KMS-11 (cell line): ENCODE results near the gene HMG20A.

Experiments used
- H2AFZ ChIP-seq: fragments of 200-600 bp; sonication (generic); 2 replicates; pipeline ENCODE4 v1.6.1; 2016; ENCODE audit warnings: antibody characterized with exemption, mixed run types, low read depth
- H3K27ac ChIP-seq: fragments of 200-600 bp; sonication (generic); 2 replicates; pipeline ENCODE4 v1.6.1; 2016; ENCODE audit warnings: mild to moderate bottlenecking, mixed run types
- H3K27me3 ChIP-seq: fragments of 200-600 bp; sonication (generic); 2 replicates; pipeline ENCODE4 v1.6.1; 2017; ENCODE audit warnings: mild to moderate bottlenecking, low read depth, mixed run types, moderate library complexity; ENCODE audit not compliant: insufficient read depth
- H3K36me3 ChIP-seq: fragments of 200-600 bp; sonication (generic); 2 replicates; pipeline ENCODE4 v1.6.1; 2017; ENCODE audit warnings: mild to moderate bottlenecking, mixed run types; ENCODE audit not compliant: insufficient read depth
- H3K4me1 ChIP-seq: fragments of 200-600 bp; sonication (generic); 2 replicates; pipeline ENCODE4 v1.6.1; 2016; ENCODE audit warnings: mild to moderate bottlenecking, low read depth, mixed run types; ENCODE audit not compliant: poor library complexity, severe bottlenecking
- H3K4me2 ChIP-seq: fragments of 200-600 bp; sonication (generic); 2 replicates; pipeline ENCODE4 v1.7.0; 2016; ENCODE audit warnings: mild to moderate bottlenecking, mixed run types
- H3K4me3 ChIP-seq: fragments of 200-600 bp; sonication (generic); IDR thresholded peaks from 2 replicates; pipeline ENCODE4 v1.6.1; 2017; ENCODE audit warnings: low read depth, low read length, mixed read lengths; ENCODE audit not compliant: insufficient read depth
- H3K79me2 ChIP-seq: fragments of 200-600 bp; sonication (generic); 2 replicates; pipeline ENCODE4 v1.6.1; 2016; ENCODE audit warnings: low read depth, mixed run types; ENCODE audit not compliant: insufficient read depth
- H3K9ac ChIP-seq: fragments of 200-600 bp; sonication (generic); 2 replicates; pipeline ENCODE4 v1.6.1; 2016; ENCODE audit warnings: mild to moderate bottlenecking, mixed run types
- H4K20me1 ChIP-seq: fragments of 200-600 bp; sonication (generic); 2 replicates; pipeline ENCODE4 v1.6.1; 2016; ENCODE audit warnings: mild to moderate bottlenecking, mixed run types; ENCODE audit not compliant: insufficient read depth
- CTCF ChIP-seq: fragments of 200-600 bp; sonication (generic); conservative IDR thresholded peaks from 2 replicates; pipeline ENCODE4 v1.6.1; 2017; ENCODE audit warnings: low read depth, mild to moderate bottlenecking, antibody characterized with exemption, low read length, moderate library complexity, mixed read lengths

HMG20A gene

GRCh38 chr15:77500989-77501388 lies 80.3 kb downstream of the HMG20A start:
- H3K79me2 ChIP-seq, result no peaks in the 10 kb centered on the region
- peaks cover 10% of the 10 kb centered on the region for H3K4me1 ChIP-seq

GRCh38 chr15:77502379-77503095 lies 81.8 kb downstream of the HMG20A start:
- Histone ChIP-seq H3K9ac (no peak overlapping the region), H3K36me3 (no peaks in the 10 kb centered on the region), H3K27me3 (no peaks in the 10 kb centered on the region), H3K4me2 (no peak overlapping the region), H3K4me1 (peaks cover 4% of the 10 kb centered on the region), H3K27ac (no peak overlapping the region), H3K79me2 (no peaks in the 10 kb centered on the region), H2AFZ (no peak overlapping the region), H4K20me1 (no peaks in the 10 kb centered on the region), H3K4me3 (no peak overlapping the region)
- TF ChIP-seq CTCF, result no peak

More at GRCh38 chr15:77500989-77501388, 80.3 kb downstream of the HMG20A start:
- no peak overlapping the region for H3K9ac ChIP-seq
- TF ChIP-seq CTCF, result no peak
- H2AFZ ChIP-seq, result no peak overlapping the region
- no peaks in the 10 kb centered on the region for H3K36me3 ChIP-seq
- no peak overlapping the region for H3K4me2 ChIP-seq
- H3K27ac ChIP-seq, result no peak overlapping the region
- H3K4me3 ChIP-seq, result no peak overlapping the region
- H4K20me1 ChIP-seq, result no peaks in the 10 kb centered on the region
- H3K27me3 ChIP-seq, result no peaks in the 10 kb centered on the region

GRCh38 chr15:77503240-77503639 lies 82.6 kb downstream of the HMG20A start:
- no peak overlapping the region for H2AFZ ChIP-seq

GRCh38 chr15:77503764-77504163 lies 83.1 kb downstream of the HMG20A start:
- Histone ChIP-seq H3K27ac (no peak overlapping the region), H2AFZ (no peak overlapping the region), H3K27me3 (no peaks in the 10 kb centered on the region), H3K36me3 (no peaks in the 10 kb centered on the region), H3K4me3 (no peak overlapping the region), H3K9ac (no peak overlapping the region), H4K20me1 (no peaks in the 10 kb centered on the region), H3K4me1 (peaks cover 4% of the 10 kb centered on the region), H3K4me2 (no peak overlapping the region), H3K79me2 (no peaks in the 10 kb centered on the region)
- TF ChIP-seq CTCF, result no peak

More at GRCh38 chr15:77503240-77503639, 82.6 kb downstream of the HMG20A start:
- Histone ChIP-seq H3K27me3 (no peaks in the 10 kb centered on the region), H3K27ac (no peak overlapping the region), H3K79me2 (no peaks in the 10 kb centered on the region), H3K4me1 (peaks cover 4% of the 10 kb centered on the region), H3K4me2 (no peak overlapping the region), H4K20me1 (no peaks in the 10 kb centered on the region), H3K36me3 (no peaks in the 10 kb centered on the region), H3K9ac (no peak overlapping the region), H3K4me3 (no peak overlapping the region)
- TF ChIP-seq CTCF, result no peak
